Measurements from ENCODE around the gene CEACAM16.
"Not testable (repeated sequence)": the region's sequence is repeated elsewhere in the genome, so short reads cannot be mapped to it uniquely, and the experiment has no call there.

- not testable (repeated sequence) for TF ChIP-seq CTCF (conservative IDR thresholded peaks at IDR 0.05); ZFX (IDR thresholded peaks at IDR 0.05)
Measured at GRCh38 chr19:44670027-44670426, 28.9 kb upstream of the CEACAM16 start.
